Keratinocyte (primary cell): ENCODE measurements around the gene ASTN2. TPM values are rescaled to one million over a fixed set of nuclear protein-coding genes. Genes with fewer than 3 reads are reported as not detected.

Experiments used
- DNase-seq: peaks from one replicate; pipeline ENCODE4 v3.0.0-alpha.2; 2011; ENCODE audit warnings: low read depth, missing footprints, low spot score
- FAIRE-seq: peaks from 2 replicates; lab custom pipeline; 2011; peaks lifted over from hg19 to GRCh38; lab: Jason Lieb, UNC
- H2AFZ ChIP-seq: 2 replicates; pipeline ENCODE4 v1.6.0; 2012; ENCODE audit warnings: low read length, control low read depth, inconsistent platforms; ENCODE audit not compliant: control insufficient read depth
- H3K27ac ChIP-seq: 2 replicates; pipeline ENCODE4 v1.5.1; 2011; ENCODE audit warnings: low read length; ENCODE audit not compliant: control insufficient read depth, insufficient read depth
- H3K27me3 ChIP-seq: 3 replicates; pipeline ENCODE4 v1.6.0; 2011; ENCODE audit warnings: low read length; ENCODE audit not compliant: control insufficient read depth, insufficient read depth; ENCODE audit errors: extremely low read depth
- H3K36me3 ChIP-seq, 2 experiments: 2 replicates in 1 of 2; 3 replicates in 1 of 2; pipeline ENCODE4 v1.5.1; 2011; ENCODE audit warnings: low read length in 2 of 2, mild to moderate bottlenecking in 1 of 2; ENCODE audit not compliant: control insufficient read depth in 2 of 2, insufficient read depth in 2 of 2; ENCODE audit errors: extremely low read depth in 1 of 2
- H3K4me1 ChIP-seq: 3 replicates; pipeline ENCODE4 v1.5.1; 2011; ENCODE audit warnings: low read length; ENCODE audit not compliant: control insufficient read depth, insufficient read depth; ENCODE audit errors: extremely low read depth
- H3K4me2 ChIP-seq: 3 replicates; pipeline ENCODE4 v1.6.0; 2011; ENCODE audit warnings: low read depth, low read length; ENCODE audit not compliant: control insufficient read depth, insufficient read depth; ENCODE audit errors: extremely low read depth
- H3K4me3 ChIP-seq, 3 experiments: fragments of 200-600 bp in 1 of 3; sonication (generic) in 1 of 3; 2 replicates in 2 of 3; 3 replicates in 1 of 3; pipeline ENCODE4 v1.5.1; 2011 to 2016; ENCODE audit warnings: low read length in 3 of 3, mild to moderate bottlenecking in 3 of 3, control low read depth in 2 of 3, inconsistent platforms in 1 of 3, low read depth in 1 of 3, mixed read lengths in 1 of 3, mixed run types in 1 of 3, moderate library complexity in 1 of 3; ENCODE audit not compliant: control insufficient read depth in 2 of 3, insufficient read depth in 2 of 3; ENCODE audit errors: extremely low read depth in 1 of 3
- H3K79me2 ChIP-seq: 2 replicates; pipeline ENCODE4 v1.6.0; 2012; ENCODE audit warnings: low read length; ENCODE audit not compliant: control insufficient read depth, insufficient read depth
- H3K9ac ChIP-seq: 3 replicates; pipeline ENCODE4 v1.6.0; 2011; ENCODE audit warnings: low read length; ENCODE audit not compliant: control insufficient read depth, insufficient read depth; ENCODE audit errors: extremely low read depth
- H3K9me1 ChIP-seq: 3 replicates; pipeline ENCODE4 v1.6.0; 2011; ENCODE audit warnings: low read length; ENCODE audit not compliant: control insufficient read depth, insufficient read depth; ENCODE audit errors: extremely low read depth
- H3K9me3 ChIP-seq: 2 replicates; pipeline ENCODE4 v1.5.1; 2012; ENCODE audit warnings: low read depth, low read length; ENCODE audit not compliant: control insufficient read depth
- H4K20me1 ChIP-seq: 3 replicates; pipeline ENCODE4 v1.6.0; 2011; ENCODE audit warnings: low read length; ENCODE audit not compliant: control insufficient read depth, insufficient read depth; ENCODE audit errors: extremely low read depth
- CTCF ChIP-seq, 3 experiments: IDR thresholded peaks in 1 of 3; conservative IDR thresholded peaks in 1 of 3; optimal IDR thresholded peaks in 1 of 3; 2 replicates in 2 of 3; 3 replicates in 1 of 3; pipeline versions ENCODE3 to v1.5.1; 2011; ENCODE audit warnings: low read length in 3 of 3, mild to moderate bottlenecking in 3 of 3, moderate library complexity in 2 of 3, control low read depth in 1 of 3, inconsistent platforms in 1 of 3; ENCODE audit not compliant: insufficient read depth in 2 of 3; ENCODE audit errors: extremely low read depth in 1 of 3
- EZH2 ChIP-seq: IDR thresholded peaks from one replicate; pipeline ENCODE4 v1.6.1; 2012; ENCODE audit warnings: inconsistent platforms, mild to moderate bottlenecking, low read length, moderate library complexity
- dilution Hi-C: fragments of 300-500 bp; cut with MboI; formaldehyde crosslinking; loops from one replicate; pipeline ENCODE4 v1.7.0; 2020; ENCODE audit warnings: low sequenced_read_pairs; ENCODE audit not compliant: extremely low pct_ligation_motif_present
- polyA plus RNA-seq, 5 experiments: library from polyadenylated mRNA; depleted of rRNA in 3 of 5; stranded (reverse) in 3 of 5; stranded (forward) in 1 of 5; unstranded in 1 of 5; fragments of >200 nt; gene quantifications; 1 replicate in 1 of 5; 2 replicates in 3 of 5; 3 replicates in 1 of 5; pipeline versions ENCODE4 v1.2.1 to v1.2.3, GENCODE V29; 2011 to 2012; ENCODE audit warnings: missing spikeins in 2 of 5, low read depth in 1 of 5, low replicate concordance in 1 of 5

The ASTN2 gene
- polyA plus RNA-seq, 1 donor (not counting 4 experiments of a cell fraction or from before 2014, with no cell fraction given): 0.31 TPM

GRCh38 chr9:116933251-116933650 lies 481.6 kb downstream of the ASTN2 start:
- TF ChIP-seq CTCF (optimal IDR thresholded peaks at IDR 0.05 in 1 of 3, IDR thresholded peaks at IDR 0.05 in 1 of 3, conservative IDR thresholded peaks at IDR 0.05 in 1 of 3; ENCODE audit: extremely low read depth in 1 of 3, insufficient read depth in 2 of 3, low read length in 3 of 3): no peak
- no peak for TF ChIP-seq EZH2
- dilution Hi-C loops: no loop called here
- Histone ChIP-seq H3K4me1 (peaks cover 8% of the 10 kb centered on the region), H3K27ac (no peak overlapping the region), H3K9me3 (no peaks in the 10 kb centered on the region), H3K36me3 (no peaks in the 10 kb centered on the region), H4K20me1 (no peaks in the 10 kb centered on the region), H3K79me2 (no peaks in the 10 kb centered on the region), H3K27me3 (no peaks in the 10 kb centered on the region), H2AFZ (peak overlapping the region; percentile 68), H3K4me2 (peak overlapping the region; percentile 35), H3K9ac (no peak overlapping the region), H3K9me1 (no peaks in the 10 kb centered on the region), H3K4me3 (peak overlapping the region in 1 of 3 experiments; percentile 7)
- DNase-seq: no peak
- FAIRE-seq: peak; percentile 73

GRCh38 chr9:116929621-116930020 lies 485.2 kb downstream of the ASTN2 start:
- Histone ChIP-seq H3K4me3 (no peak overlapping the region), H3K9ac (no peak overlapping the region), H3K27me3 (no peaks in the 10 kb centered on the region), H3K4me2 (no peak overlapping the region), H3K9me3 (no peaks in the 10 kb centered on the region), H3K79me2 (no peaks in the 10 kb centered on the region), H2AFZ (no peak overlapping the region), H3K4me1 (peaks cover 8% of the 10 kb centered on the region), H3K27ac (no peak overlapping the region), H3K9me1 (no peaks in the 10 kb centered on the region), H4K20me1 (no peaks in the 10 kb centered on the region), H3K36me3 (no peaks in the 10 kb centered on the region)
- no peak for TF ChIP-seq CTCF (optimal IDR thresholded peaks at IDR 0.05 in 1 of 3, IDR thresholded peaks at IDR 0.05 in 1 of 3, conservative IDR thresholded peaks at IDR 0.05 in 1 of 3; ENCODE audit: extremely low read depth in 1 of 3, insufficient read depth in 2 of 3, low read length in 3 of 3)
- TF ChIP-seq EZH2: no peak
- FAIRE-seq (no peak), DNase-seq (no peak)
- dilution Hi-C loops: no loop called here
